ENCODE measurements around the gene SART3.

Gene SART3

GRCh38 chr12:108527166-108527496, 33.8 kb downstream of the SART3 start:
- Histone ChIP-seq H3K4ac (ENCODE audit: low read depth in 1 of 2, low read length in 2 of 2) (no peak overlapping the region), H2BK15ac (ENCODE audit: low read depth, poor library complexity, severe bottlenecking) (no peak overlapping the region), H3K9me3 (ENCODE audit: control insufficient read depth, low read length) (no peaks in the 10 kb centered on the region), H3K27ac (ENCODE audit: low read length, poor library complexity, severe bottlenecking) (no peak overlapping the region), H3K36me3 (ENCODE audit: control insufficient read depth in 1 of 2, insufficient read depth in 2 of 2, low read depth in 1 of 2, low read length in 2 of 2) (peaks cover 70 to 97% of the 10 kb centered on the region in 2 experiments), H2AK5ac (ENCODE audit: low read length, severe bottlenecking) (no peak overlapping the region), H3K4me3 (ENCODE audit: insufficient read depth in 1 of 2, low read depth in 1 of 2, low read length in 2 of 2) (no peak overlapping the region), H2AFZ (ENCODE audit: low read depth, low read length) (no peak overlapping the region), H2BK5ac (ENCODE audit: low read depth, low read length, poor library complexity, severe bottlenecking) (no peak overlapping the region), H2BK120ac (ENCODE audit: low read depth, low read length) (no peak overlapping the region), H3K18ac (ENCODE audit: low read depth in 1 of 2, low read length in 2 of 2) (no peak overlapping the region), H3K14ac (ENCODE audit: low read length in 2 of 2) (no peak overlapping the region), H3K23ac (ENCODE audit: low read length in 2 of 2) (no peak overlapping the region), H3K4me1 (ENCODE audit: control insufficient read depth, insufficient read depth, low read depth, low read length) (peaks cover 9% of the 10 kb centered on the region), H2BK12ac (ENCODE audit: low read length in 2 of 2) (no peak overlapping the region), H3K79me1 (replicated peaks; ENCODE audit: low read length, poor library complexity, severe bottlenecking) (peaks cover 36% of the 10 kb centered on the region), H3K4me2 (ENCODE audit: low read length, poor library complexity, severe bottlenecking) (no peak overlapping the region), H4K91ac (ENCODE audit: low read length) (peak overlapping the region; percentile 5), H4K8ac (ENCODE audit: low read length) (no peak overlapping the region), H3K9ac (ENCODE audit: low read length) (no peak overlapping the region), H3K27me3 (ENCODE audit: control insufficient read depth in 1 of 2, insufficient read depth in 1 of 2, low read length in 2 of 2) (no peaks in the 10 kb centered on the region)
- DNase-seq: no peak
- 94% methylated on average over 6 of the region's 6 CpGs for WGBS

- Histone ChIP-seq H4K91ac (ENCODE audit: low read length) (no peak overlapping the region), H3K4me1 (ENCODE audit: control insufficient read depth, insufficient read depth, low read depth, low read length) (peaks cover 9% of the 10 kb centered on the region), H3K23ac (ENCODE audit: low read length in 2 of 2) (no peak overlapping the region), H4K8ac (ENCODE audit: low read length) (no peak overlapping the region), H2AFZ (ENCODE audit: low read depth, low read length) (no peak overlapping the region), H2BK15ac (ENCODE audit: low read depth, poor library complexity, severe bottlenecking) (no peak overlapping the region), H2BK12ac (ENCODE audit: low read length in 2 of 2) (no peak overlapping the region), H3K4me3 (ENCODE audit: insufficient read depth in 1 of 2, low read depth in 1 of 2, low read length in 2 of 2) (no peak overlapping the region), H3K18ac (ENCODE audit: low read depth in 1 of 2, low read length in 2 of 2) (no peak overlapping the region), H2BK120ac (ENCODE audit: low read depth, low read length) (no peak overlapping the region), H3K4me2 (ENCODE audit: low read length, poor library complexity, severe bottlenecking) (no peak overlapping the region), H3K14ac (ENCODE audit: low read length in 2 of 2) (no peak overlapping the region), H2AK5ac (ENCODE audit: low read length, severe bottlenecking) (no peak overlapping the region), H3K79me1 (replicated peaks; ENCODE audit: low read length, poor library complexity, severe bottlenecking) (peaks cover 33% of the 10 kb centered on the region), H3K36me3 (ENCODE audit: control insufficient read depth in 1 of 2, insufficient read depth in 2 of 2, low read depth in 1 of 2, low read length in 2 of 2) (peaks cover 67 to 97% of the 10 kb centered on the region in 2 experiments), H3K4ac (ENCODE audit: low read depth in 1 of 2, low read length in 2 of 2) (no peak overlapping the region), H2BK5ac (ENCODE audit: low read depth, low read length, poor library complexity, severe bottlenecking) (no peak overlapping the region), H3K9me3 (ENCODE audit: control insufficient read depth, low read length) (no peaks in the 10 kb centered on the region), H3K27me3 (ENCODE audit: control insufficient read depth in 1 of 2, insufficient read depth in 1 of 2, low read length in 2 of 2) (no peaks in the 10 kb centered on the region), H3K27ac (ENCODE audit: low read length, poor library complexity, severe bottlenecking) (no peak overlapping the region), H3K9ac (ENCODE audit: low read length) (no peak overlapping the region)
- peak; percentile 44 for DNase-seq
- 92% methylated on average over 10 of the region's 10 CpGs for WGBS
These were observed 34.3 kb downstream of the SART3 start for GRCh38 chr12:108526482-108527165.

- H2AK5ac ChIP-seq (ENCODE audit: low read length, severe bottlenecking): no peak overlapping the region
- H3K4me3 ChIP-seq (ENCODE audit: insufficient read depth in 1 of 2, low read depth in 1 of 2, low read length in 2 of 2): no peak overlapping the region
- no peak overlapping the region for H4K91ac ChIP-seq (ENCODE audit: low read length)
- H3K4me1 ChIP-seq (ENCODE audit: control insufficient read depth, insufficient read depth, low read depth, low read length): peaks cover 9% of the 10 kb centered on the region
- no peaks in the 10 kb centered on the region for H3K27me3 ChIP-seq (ENCODE audit: control insufficient read depth in 1 of 2, insufficient read depth in 1 of 2, low read length in 2 of 2)
- H3K18ac ChIP-seq (ENCODE audit: low read depth in 1 of 2, low read length in 2 of 2): no peak overlapping the region
- H2AFZ ChIP-seq (ENCODE audit: low read depth, low read length): no peak overlapping the region
- peaks cover 69 to 97% of the 10 kb centered on the region in 2 experiments for H3K36me3 ChIP-seq (ENCODE audit: control insufficient read depth in 1 of 2, insufficient read depth in 2 of 2, low read depth in 1 of 2, low read length in 2 of 2)
- H2BK5ac ChIP-seq (ENCODE audit: low read depth, low read length, poor library complexity, severe bottlenecking): no peak overlapping the region
- H3K9ac ChIP-seq (ENCODE audit: low read length): peak overlapping the region; percentile 27
- H3K79me1 ChIP-seq (replicated peaks; ENCODE audit: low read length, poor library complexity, severe bottlenecking): peaks cover 34% of the 10 kb centered on the region
- H2BK12ac ChIP-seq (ENCODE audit: low read length in 2 of 2): no peak overlapping the region
- H4K8ac ChIP-seq (ENCODE audit: low read length): no peak overlapping the region
- H2BK15ac ChIP-seq (ENCODE audit: low read depth, poor library complexity, severe bottlenecking): no peak overlapping the region
- no peak overlapping the region for H3K4me2 ChIP-seq (ENCODE audit: low read length, poor library complexity, severe bottlenecking)
- no peak overlapping the region for H2BK120ac ChIP-seq (ENCODE audit: low read depth, low read length)
- H3K4ac ChIP-seq (ENCODE audit: low read depth in 1 of 2, low read length in 2 of 2): no peak overlapping the region
- H3K27ac ChIP-seq (ENCODE audit: low read length, poor library complexity, severe bottlenecking): peak overlapping the region; percentile 9
- 38% methylated on average over 5 of the region's 5 CpGs for WGBS
- no peaks in the 10 kb centered on the region for H3K9me3 ChIP-seq (ENCODE audit: control insufficient read depth, low read length)
- H3K23ac ChIP-seq (ENCODE audit: low read length in 2 of 2): no peak overlapping the region
- H3K14ac ChIP-seq (ENCODE audit: low read length in 2 of 2): no peak overlapping the region
- peak; percentile 63 for DNase-seq
These were observed 35.3 kb downstream of the SART3 start for GRCh38 chr12:108525681-108526080.

- Histone ChIP-seq H3K14ac (ENCODE audit: low read length in 2 of 2) (no peak overlapping the region), H2BK15ac (ENCODE audit: low read depth, poor library complexity, severe bottlenecking) (no peak overlapping the region), H3K4me1 (ENCODE audit: control insufficient read depth, insufficient read depth, low read depth, low read length) (peaks cover 9% of the 10 kb centered on the region), H3K9me3 (ENCODE audit: control insufficient read depth, low read length) (no peaks in the 10 kb centered on the region), H3K23ac (ENCODE audit: low read length in 2 of 2) (no peak overlapping the region), H3K79me1 (replicated peaks; ENCODE audit: low read length, poor library complexity, severe bottlenecking) (peaks cover 31% of the 10 kb centered on the region), H2BK120ac (ENCODE audit: low read depth, low read length) (no peak overlapping the region), H3K27ac (ENCODE audit: low read length, poor library complexity, severe bottlenecking) (no peak overlapping the region), H4K91ac (ENCODE audit: low read length) (no peak overlapping the region), H3K4ac (ENCODE audit: low read depth in 1 of 2, low read length in 2 of 2) (no peak overlapping the region), H3K18ac (ENCODE audit: low read depth in 1 of 2, low read length in 2 of 2) (no peak overlapping the region), H3K4me3 (ENCODE audit: insufficient read depth in 1 of 2, low read depth in 1 of 2, low read length in 2 of 2) (no peak overlapping the region), H2AK5ac (ENCODE audit: low read length, severe bottlenecking) (no peak overlapping the region), H2AFZ (ENCODE audit: low read depth, low read length) (no peak overlapping the region), H3K9ac (ENCODE audit: low read length) (no peak overlapping the region), H3K36me3 (ENCODE audit: control insufficient read depth in 1 of 2, insufficient read depth in 2 of 2, low read depth in 1 of 2, low read length in 2 of 2) (peaks cover 77 to 99% of the 10 kb centered on the region in 2 experiments), H3K4me2 (ENCODE audit: low read length, poor library complexity, severe bottlenecking) (no peak overlapping the region), H2BK5ac (ENCODE audit: low read depth, low read length, poor library complexity, severe bottlenecking) (no peak overlapping the region), H3K27me3 (ENCODE audit: control insufficient read depth in 1 of 2, insufficient read depth in 1 of 2, low read length in 2 of 2) (no peaks in the 10 kb centered on the region), H4K8ac (ENCODE audit: low read length) (no peak overlapping the region), H2BK12ac (ENCODE audit: low read length in 2 of 2) (no peak overlapping the region)
- no peak for DNase-seq
- 96% methylated on average over 10 of the region's 14 CpGs for WGBS
These were observed 37.6 kb downstream of the SART3 start for GRCh38 chr12:108523365-108523764.
